Stimulated activated CD4-positive, alpha-beta T cell treated with anti-CD3 and anti-CD28 coated beads, TNF-alpha, amount 100 ng/mL, for 24 hours (primary cell): ENCODE measurements around the gene PTPRN2.

Experiments used
- DNase-seq, 3 experiments: peaks; one replicate each; pipeline ENCODE4 v3.0.0-alpha.2; 2020; ENCODE audit warnings: low read depth in 3 of 3

Gene PTPRN2

DNA sequence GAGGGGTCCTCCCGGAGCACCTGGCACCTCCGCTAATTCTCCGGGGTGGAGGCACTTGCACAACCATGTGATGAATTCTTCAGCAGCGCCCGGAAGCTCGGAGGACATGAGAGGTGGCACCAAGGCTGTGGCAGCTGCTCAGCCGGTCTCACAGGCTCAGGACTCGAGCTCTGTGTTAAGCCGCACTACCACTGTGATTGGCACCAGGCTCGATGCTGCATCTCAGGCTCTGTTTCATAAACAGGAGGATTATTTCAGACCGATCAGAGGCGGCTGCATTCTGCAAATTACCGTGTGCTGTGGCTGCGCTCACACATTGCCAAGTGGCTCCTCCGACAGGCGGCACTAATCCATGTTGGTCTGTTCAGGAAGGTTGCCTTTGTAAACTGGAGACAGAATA lies 755.6 kb downstream of the PTPRN2 start:
- DNase-seq: no peak

DNA sequence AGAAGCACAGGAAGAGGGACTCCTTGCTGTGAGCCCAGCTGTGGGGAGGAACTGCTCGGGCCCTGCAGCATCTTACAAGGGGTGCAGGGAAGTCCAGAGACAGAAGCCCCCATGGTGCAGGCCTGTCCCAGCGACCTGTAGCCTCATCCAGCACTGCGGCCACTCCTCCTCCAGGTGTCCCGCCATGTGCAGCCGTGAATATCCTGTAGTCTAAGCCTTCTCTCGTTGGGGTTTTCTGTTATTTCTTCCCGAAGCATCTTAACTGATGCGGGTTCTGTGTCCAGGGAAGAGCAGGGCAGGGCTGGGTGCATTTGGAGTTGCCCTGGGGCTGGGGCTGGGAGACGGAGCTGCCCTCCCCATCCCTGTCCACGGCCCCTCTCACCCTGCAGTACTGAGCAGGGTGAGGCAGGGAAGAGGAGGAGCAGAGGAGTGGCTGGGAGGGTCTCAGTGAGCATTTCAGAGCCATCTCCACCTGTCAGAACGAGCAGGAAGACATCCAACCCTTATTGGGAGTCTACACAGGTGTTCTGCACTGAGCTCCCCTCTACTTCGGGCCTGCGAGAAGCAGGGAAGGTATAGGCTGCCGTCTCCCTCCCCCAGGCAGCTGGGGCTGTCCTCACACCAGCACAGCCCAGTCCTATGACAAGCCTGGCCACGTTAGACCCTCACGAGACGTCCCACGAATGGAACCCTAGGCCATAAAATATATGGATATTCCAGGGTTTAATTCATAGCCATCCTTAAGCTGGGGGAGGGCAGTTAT lies 756.3 kb downstream of the PTPRN2 start:
- no peak for DNase-seq

DNA sequence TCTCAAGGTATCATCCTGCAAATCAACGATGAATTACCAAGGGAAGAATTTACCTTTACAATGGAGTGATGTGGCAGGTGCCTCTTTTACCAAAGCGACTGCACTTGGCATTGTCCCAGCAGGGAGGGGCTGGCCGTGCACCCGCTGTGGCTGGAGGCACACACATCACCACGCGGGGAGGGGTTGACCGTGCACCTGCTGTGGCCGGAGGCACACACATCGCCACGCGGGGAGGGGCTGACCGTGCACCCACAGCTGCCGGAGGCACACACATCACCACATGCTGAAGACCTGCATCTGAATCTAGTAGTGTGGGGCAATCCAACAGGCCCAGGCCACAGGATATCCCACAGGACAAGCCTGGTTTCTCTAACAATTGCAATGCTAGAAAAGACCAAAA lies 757.3 kb downstream of the PTPRN2 start:
- no peak for DNase-seq

- no peak for DNase-seq
Observed at GRCh38 chr7:157829491-157829890, 758.1 kb downstream of the PTPRN2 start.

- DNase-seq: no peak
Observed at GRCh38 chr7:157828881-157829280, 758.7 kb downstream of the PTPRN2 start.

GRCh38 chr7:157828190-157828589 lies 759.4 kb downstream of the PTPRN2 start:
- no peak for DNase-seq

GRCh38 chr7:157827863-157828160 lies 759.8 kb downstream of the PTPRN2 start:
- DNase-seq: no peak

DNA sequence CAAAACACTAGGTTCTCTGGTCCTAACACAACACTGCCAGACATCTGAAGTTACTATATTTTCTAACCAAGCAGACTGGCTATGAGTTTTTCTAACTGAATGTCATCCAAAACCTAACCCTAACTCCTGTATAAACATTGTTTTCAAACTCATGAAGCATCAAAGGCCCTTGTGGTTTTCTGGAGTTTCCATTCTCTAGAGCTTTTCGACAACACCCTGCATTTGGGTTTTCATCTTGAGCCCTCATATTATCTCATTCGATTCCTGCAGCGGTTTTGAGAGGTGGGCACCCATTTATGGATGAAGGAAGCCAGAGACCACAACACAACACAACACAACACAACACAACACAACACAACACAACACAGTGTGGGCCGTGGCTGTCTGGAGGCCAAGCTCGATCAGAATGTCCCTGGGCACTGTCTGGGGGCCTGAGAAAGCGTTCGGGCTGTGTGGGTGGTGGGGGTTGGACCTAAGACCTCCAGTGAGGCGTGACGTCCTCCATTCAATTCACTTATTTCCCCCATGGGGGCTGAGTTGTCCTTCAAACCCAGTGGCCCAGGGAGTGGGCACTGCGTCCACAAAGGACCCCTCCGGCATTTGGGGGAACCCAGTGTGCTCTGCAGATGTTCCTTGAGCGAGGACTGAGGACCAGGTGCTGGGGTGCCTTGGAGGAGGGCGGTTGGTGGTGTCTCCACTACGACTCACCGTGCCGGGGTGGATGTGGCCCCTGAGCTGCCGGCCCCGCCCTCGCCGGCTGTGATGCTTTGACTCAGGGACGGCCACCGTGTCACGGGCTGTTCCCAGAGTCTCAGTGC lies 760.4 kb downstream of the PTPRN2 start:
- DNase-seq: peak in 1 of 3 experiments; percentile 19

- DNase-seq: no peak
Observed at GRCh38 chr7:157826566-157826965, 761.1 kb downstream of the PTPRN2 start.

DNA sequence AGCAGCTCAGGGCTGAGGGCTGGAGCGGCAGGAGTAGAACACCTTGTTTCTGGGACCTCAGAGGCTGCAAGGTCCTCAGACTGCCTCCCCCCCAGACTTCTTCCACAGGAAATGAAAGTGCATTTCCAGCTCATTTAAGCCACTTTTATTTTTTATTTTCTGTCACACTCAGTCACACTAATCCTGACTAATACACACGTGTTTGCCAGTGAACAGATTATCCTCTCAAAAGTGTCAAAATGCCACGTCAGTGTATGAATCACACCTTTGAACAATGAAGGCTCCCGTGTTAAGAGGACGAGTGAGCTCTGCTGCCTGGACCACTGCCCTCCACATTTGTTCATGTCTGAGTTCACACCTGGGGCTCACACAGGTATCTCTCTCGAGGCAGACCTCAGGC lies 762.3 kb downstream of the PTPRN2 start:
- no peak for DNase-seq

DNA sequence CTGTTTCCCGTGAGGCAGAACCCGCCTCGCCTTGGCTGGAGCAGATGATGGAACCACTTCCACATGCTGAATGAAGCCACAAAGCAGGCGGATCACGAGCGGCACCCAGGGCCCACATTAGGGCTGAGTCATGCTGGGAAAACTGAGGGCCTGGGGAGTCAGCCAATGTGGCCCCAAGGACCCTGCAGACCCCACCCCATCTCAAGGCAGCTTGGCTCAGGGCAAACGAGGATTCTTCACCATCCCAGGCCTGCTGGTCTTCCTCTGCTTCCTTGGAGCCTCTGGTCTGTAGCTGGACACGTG lies 762.9 kb downstream of the PTPRN2 start:
- no peak for DNase-seq

- no peak for DNase-seq
Observed at GRCh38 chr7:157824011-157824818, 763.4 kb downstream of the PTPRN2 start.

GRCh38 chr7:157822688-157823031 lies 765.0 kb downstream of the PTPRN2 start:
- DNase-seq: no peak

DNA sequence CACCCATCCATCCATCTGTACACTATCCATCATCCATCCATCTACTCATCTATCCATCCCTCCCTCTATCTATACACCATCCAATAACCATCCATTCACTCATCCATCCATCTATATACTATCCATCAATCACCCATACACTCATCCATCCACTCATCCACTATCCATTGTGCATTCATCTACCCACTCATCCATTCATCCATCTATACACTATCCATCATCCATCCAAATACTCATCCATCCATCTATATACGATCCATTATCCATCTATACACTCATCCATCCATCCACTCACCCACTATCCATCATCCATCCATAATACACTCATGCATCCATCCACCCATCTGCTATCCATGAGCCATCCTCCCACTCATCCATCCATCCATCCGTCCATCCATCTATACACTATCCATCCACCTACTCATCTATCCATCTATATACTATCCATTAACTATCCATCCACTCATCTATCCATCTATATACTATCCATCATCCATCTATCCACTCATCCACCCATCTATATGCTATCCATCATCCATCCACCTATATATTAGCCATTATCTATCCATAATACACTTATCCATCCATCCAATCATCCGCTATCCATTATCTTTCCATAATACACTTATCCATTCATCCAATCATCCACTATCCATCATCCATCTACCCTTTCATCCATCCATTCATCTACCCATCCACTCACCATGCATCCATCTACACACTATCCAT lies 765.5 kb downstream of the PTPRN2 start:
- DNase-seq: no peak

DNA sequence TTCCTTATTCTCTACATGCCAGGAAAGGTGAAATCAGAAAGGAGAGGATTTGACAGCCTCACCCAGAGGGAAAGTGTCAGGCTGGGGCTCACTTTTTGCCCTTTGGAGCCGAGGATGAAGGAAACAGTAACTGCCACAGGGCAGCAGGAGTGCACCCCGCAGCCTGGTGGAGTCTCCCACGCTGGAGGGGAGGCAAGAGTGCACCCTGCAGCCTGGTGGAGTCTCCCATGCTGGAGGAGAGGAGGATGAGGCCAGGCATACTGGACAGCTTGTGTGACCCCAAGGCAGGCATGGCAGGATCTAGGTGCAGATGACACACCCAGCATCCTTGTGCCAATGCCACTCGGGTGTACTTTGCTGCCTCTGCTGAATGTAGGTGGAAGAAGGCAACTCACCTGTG lies 766.8 kb downstream of the PTPRN2 start:
- no peak for DNase-seq

DNA sequence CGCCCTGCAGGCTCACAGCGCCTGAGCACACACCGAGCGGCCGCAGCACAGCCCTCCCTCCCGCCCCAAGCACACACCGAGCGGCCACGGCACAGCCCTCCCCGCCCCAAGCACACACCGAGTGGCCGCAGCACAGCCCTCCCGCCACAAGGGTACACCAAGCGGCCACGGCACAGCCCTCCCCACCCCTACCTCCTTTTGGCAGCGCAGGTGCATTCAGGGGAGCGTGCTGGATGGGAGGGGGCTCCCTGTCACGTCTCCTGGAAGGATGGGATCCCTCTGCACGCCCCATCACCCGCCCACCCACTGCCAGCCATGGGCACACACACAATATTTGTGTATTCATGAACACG lies 768.2 kb downstream of the PTPRN2 start:
- DNase-seq: no peak

GRCh38 chr7:157818701-157819454 lies 768.7 kb downstream of the PTPRN2 start:
- DNase-seq: no peak

DNA sequence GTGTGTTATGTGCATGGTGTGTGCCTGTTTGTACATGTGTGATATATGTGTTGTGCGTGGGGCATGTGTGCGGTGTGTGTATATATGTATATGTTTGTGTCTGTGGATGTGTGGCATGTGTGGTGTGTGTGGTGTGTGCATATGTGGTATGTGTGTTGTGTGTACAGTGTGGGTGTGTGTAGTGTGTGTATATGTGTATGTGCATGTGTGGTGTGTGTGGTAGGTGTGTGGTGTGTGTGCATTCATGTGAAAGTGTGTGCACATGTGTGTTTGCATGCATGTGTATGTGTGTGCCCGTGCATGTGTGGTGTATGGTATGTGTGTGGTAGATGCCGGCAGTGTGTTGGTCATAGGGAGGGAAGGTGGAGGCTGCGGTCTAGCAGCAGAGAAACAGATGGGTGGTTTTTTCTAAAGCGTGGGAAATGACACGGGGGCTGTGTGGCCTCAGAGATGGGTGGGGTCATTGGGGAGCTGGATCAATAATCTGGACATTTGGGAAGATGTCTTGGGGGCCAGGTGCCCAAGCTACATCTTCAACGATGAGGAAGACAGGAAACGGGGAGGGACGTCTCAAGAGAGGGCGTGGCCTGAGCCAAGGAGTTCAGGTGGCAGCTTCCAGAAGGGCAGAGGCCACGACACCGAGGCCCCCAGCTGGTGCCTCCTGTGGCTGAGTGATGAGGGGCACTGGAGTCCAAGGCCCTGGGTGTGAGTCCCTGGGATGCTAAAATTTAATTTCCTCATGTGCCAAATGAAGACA lies 769.5 kb downstream of the PTPRN2 start:
- DNase-seq: no peak

- DNase-seq: no peak
Observed at GRCh38 chr7:157817433-157817832, 770.2 kb downstream of the PTPRN2 start.

- DNase-seq: no peak
Observed at GRCh38 chr7:157816526-157817250, 770.9 kb downstream of the PTPRN2 start.
